HG02852 (cell line): ENCODE measurements around the gene ANKRD39.

Experiments used
- ATAC-seq: cut with Tn5 transposase; IDR thresholded peaks from one replicate; pipeline ENCODE4 v1.9.1; 2021; ENCODE audit warnings: mild to moderate bottlenecking, moderate library complexity; ENCODE audit not compliant: unreplicated experiment

ANKRD39 gene

GRCh38 chr2:96831679-96832078 is 26.1 kb downstream of the ANKRD39 start:
- no peak for ATAC-seq

- ATAC-seq: no peak
Measured at GRCh38 chr2:96830044-96830562, 27.7 kb downstream of the ANKRD39 start.

GRCh38 chr2:96828874-96829273 is 28.9 kb downstream of the ANKRD39 start:
- ATAC-seq: no peak

- ATAC-seq: no peak
Measured at GRCh38 chr2:96828436-96828835, 29.4 kb downstream of the ANKRD39 start.

- no peak for ATAC-seq
Measured at GRCh38 chr2:96826546-96827278, 31.1 kb downstream of the ANKRD39 start.

- no peak for ATAC-seq
Measured at GRCh38 chr2:96825057-96825456, 32.8 kb downstream of the ANKRD39 start.

- ATAC-seq: no peak
Measured at GRCh38 chr2:96824079-96824870, 33.5 kb downstream of the ANKRD39 start.

- no peak for ATAC-seq
Measured at GRCh38 chr2:96823198-96823597, 34.6 kb downstream of the ANKRD39 start.

- no peak for ATAC-seq
Measured at GRCh38 chr2:96822786-96823185, 35.0 kb downstream of the ANKRD39 start.

GRCh38 chr2:96821113-96821675 is 36.6 kb downstream of the ANKRD39 start:
- no peak for ATAC-seq

GRCh38 chr2:96819876-96820511 is 37.8 kb downstream of the ANKRD39 start:
- no peak for ATAC-seq

GRCh38 chr2:96819128-96819875 is 38.5 kb downstream of the ANKRD39 start:
- no peak for ATAC-seq

- ATAC-seq: no peak
Measured at GRCh38 chr2:96817882-96818281, 39.9 kb downstream of the ANKRD39 start.

- ATAC-seq: no peak
Measured at GRCh38 chr2:96816836-96817702, 40.7 kb downstream of the ANKRD39 start.

- ATAC-seq: peak; percentile 91
Measured at GRCh38 chr2:96816127-96816835, 41.5 kb downstream of the ANKRD39 start, which contains the start of gene CNNM3. TSS of gene CNNM3 (plus strand) at chr2:96816268. CDS start at chr2:96816278, 10 bp downstream.

GRCh38 chr2:96815326-96816126 is 42.3 kb downstream of the ANKRD39 start:
- no peak for ATAC-seq

- no peak for ATAC-seq
Measured at GRCh38 chr2:96813656-96814055, 44.2 kb downstream of the ANKRD39 start.

GRCh38 chr2:96811917-96812316 is 45.9 kb downstream of the ANKRD39 start:
- no peak for ATAC-seq
